IPS DF 19.7 (cell line): ENCODE data around the gene GAL3ST3.
"Not testable (repeated sequence)": the region's sequence is repeated elsewhere in the genome, so short reads cannot be mapped to it uniquely, and the experiment has no call there.

Experiments
- DNase-seq: peaks from one replicate; pipeline ENCODE4 v3.0.0-alpha.2; 2013; ENCODE audit warnings: low read depth, low spot score

The GAL3ST3 gene

DNA sequence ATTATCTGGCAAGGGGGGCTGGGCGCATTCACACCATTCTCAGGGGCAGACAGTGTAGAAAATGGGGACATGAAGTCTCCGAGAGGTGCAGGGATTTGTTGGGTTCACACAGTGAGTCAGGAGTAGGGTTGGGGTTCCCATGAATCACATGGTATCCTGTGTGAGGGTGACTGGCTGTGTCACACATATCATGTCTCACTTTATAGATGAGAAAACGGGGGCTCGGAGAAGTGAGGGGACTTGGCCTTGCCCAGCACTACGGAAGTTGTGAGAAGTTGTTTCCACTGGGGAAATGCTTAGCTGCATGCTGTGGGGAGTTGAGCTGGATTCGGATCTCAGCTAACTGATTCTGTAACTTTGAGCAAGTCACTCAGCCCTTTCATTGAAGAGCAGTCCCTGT, 4.2 kb downstream of the GAL3ST3 start:
- no peak for DNase-seq

DNA sequence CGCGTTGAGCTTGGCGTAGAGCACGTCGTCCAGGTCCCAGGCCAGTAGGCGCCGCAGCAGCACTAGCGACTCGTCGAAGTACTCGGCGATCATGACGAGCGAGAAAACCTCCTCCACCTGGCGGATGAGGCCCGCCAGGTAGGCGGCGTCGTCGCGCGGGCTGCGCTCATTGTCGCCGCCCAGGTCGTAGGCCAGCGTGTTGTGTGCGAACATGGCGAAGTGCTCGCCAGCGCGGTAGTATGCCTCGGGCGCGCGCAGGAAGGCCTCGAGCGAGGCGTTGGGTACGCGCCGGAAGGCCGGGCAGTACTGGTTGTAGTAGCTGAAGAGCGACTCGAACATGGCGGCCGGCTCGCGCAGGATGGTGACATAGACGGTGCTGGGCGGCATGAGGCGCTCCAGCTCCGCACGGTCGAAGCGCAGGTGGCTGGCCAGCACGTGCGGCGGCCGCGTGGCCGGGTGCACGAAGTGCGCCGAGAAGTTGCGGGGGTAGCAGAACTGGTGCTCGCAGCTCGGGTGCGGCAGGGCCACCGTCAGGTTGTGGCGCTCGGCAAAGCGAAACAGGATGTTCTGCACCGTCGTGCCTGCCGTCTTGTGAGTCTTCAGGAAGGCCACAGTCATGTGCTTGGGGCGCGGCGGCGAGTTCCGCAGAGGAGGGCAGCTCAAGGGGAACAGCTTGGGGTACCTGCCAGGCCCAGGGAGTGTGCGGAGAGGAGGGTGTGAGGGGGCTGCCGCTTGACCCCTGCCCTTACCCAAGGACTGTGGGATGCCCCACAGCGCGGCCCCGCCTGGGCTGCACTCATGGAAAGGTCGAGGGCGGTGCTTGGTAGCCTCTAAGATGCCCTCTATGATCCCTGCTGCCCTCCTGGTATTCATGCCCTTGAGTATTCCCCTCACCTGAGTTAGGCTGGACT, 5.7 kb downstream of the GAL3ST3 start:
- no peak for DNase-seq

- DNase-seq, result no peak
Measured at GRCh38 chr11:66042227-66042995, 6.5 kb downstream of the GAL3ST3 start.

DNA sequence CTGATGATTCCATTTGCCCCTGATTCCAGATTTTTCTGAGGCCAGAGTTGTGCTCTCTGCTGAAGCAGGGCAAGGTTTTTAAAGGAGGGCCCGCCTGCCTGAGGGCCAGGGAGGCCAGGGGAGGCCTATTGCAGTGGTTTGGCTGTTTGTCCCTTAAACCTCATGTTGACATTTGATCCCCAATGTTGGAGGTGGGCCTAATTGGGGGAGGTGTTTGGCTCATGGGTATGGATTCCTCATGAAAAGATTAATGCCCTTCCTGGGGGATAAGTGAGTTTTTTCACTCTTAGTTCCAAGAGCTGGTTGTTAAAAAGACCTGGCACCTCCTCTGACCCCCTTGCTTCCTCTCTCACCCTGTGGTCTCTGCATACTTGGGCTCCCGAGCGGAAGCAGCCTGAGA, 9.2 kb downstream of the GAL3ST3 start:
- DNase-seq, result no peak

DNA sequence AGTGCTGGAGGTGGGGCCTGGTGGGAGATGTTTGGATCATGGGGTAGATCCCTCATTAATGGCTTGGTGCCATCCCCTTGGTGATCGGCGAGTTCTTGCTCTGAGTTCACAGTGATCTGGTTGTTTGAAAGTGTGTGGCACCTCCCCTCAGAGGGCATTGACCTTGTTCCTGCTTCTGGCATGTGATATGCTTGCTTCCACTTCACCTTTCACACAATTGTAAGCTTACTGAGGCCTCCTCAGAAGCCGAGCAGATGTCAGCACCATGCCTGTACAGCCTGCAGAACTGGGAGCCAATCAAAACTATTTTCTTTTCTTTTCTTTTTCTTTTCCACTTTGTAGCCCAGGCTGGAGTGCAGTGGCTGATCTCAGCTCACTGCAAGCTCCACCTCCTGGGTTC, 11.6 kb downstream of the GAL3ST3 start:
- DNase-seq, result no peak

DNA sequence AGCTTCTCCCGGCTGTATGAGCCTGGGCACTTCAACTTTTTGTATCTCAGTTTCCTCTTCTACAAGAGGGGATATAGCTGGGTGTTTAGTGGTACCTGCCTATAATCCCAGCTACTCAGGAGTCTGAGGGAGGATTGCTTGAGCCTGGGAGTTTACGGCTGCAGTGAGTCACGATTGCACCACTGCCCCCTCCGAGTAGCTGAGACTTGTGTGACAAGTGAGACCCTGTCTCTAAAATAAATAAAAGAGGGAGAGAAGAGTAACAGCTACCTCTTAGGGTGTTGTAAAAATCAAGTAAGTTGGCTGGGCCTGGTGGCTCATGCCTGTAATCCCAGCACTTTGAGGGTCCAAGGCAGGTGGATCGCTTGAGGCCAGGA, 12.6 kb downstream of the GAL3ST3 start:
- no peak for DNase-seq

- no peak for DNase-seq
Measured at GRCh38 chr11:66035653-66036333, 13.2 kb downstream of the GAL3ST3 start.

DNA sequence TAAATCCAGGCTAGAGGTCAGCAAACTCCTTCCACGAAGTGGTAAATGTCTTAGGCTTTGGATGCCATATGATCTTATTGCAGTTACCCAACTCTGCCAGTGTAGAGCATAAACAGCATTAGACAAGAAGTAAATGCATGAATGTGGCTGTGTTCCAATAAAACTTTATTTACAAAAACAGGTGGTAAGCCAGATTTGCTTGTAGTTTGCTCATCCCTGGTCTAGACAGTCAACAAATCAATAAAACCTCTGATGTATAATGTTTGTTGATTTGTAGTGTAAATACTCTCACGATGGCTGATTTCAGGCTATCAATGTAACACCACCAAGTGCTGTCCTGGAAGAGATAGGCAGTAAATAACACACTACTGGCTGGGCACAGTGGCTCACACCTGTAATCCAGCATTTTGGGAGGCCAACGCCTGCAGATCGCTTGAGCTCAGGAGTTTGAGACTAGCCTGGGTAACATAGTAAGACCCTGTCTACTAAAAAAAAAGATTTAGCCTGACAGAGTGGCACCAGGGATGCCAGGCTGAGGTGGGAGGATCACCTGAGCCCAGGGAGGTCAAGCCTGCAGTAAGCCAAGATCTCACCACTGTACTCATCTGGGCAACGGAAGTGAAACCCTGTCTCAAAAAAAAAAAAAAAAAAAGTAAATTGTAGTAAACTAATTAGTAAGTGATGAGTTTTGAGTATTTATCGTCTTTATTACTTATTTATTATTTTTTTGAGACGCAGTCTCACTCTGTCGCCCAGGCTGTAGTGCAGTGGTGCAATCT, 15.8 kb downstream of the GAL3ST3 start:
- no peak for DNase-seq

GRCh38 chr11:66026017-66026529, 22.9 kb downstream of the GAL3ST3 start, which contains the start of gene CATSPER1:
Gene CATSPER1 (minus strand): TSS chr11:66026479. CDS start chr11:66026379, 100 bp downstream.
- no peak for DNase-seq

GRCh38 chr11:66023186-66023440, 25.8 kb downstream of the GAL3ST3 start:
- DNase-seq, result not testable (repeated sequence)

DNA sequence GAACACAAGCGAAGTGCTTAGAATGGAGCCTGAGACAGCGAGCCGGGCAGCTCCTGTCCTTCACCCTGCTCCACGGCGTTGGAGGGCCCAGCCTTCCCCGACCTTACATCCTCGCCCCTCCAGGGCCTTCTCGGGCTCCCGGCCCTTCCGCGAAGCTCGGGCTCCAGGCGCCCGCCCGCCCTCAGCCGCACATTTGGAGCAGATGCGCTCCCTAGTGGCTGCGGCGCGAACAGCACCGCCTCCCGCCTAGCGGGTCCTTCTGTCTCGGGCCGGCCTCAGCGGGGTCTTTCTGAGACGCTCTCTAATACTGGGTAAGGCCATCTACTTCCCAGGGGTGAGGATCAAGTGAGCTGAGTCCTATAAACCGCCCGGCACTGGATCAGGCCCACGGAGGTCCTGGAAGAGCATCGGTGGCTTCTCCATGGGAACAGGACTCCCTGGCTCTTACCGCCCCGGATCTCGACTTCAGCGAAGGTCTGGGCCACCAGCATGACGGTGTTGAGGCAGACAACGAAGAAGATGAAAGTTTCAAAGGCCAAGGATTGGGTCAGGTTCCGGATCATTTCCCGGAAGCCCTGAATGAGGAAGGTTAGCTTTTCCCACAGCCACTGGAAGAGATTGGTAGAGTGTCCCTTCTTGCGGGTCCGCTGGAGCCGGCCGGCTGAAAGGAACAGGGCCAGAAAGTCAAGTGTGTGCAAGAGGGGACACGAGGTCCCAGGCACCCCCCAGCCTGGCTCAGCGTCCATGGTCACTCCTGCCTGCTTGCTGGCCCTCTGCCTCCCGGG, 26.4 kb downstream of the GAL3ST3 start:
- no peak for DNase-seq

- DNase-seq, result no peak
Measured at GRCh38 chr11:66020618-66021357, 28.2 kb downstream of the GAL3ST3 start.

- DNase-seq, result no peak
Measured at GRCh38 chr11:66020212-66020611, 28.7 kb downstream of the GAL3ST3 start.

GRCh38 chr11:66017321-66017720, 31.6 kb downstream of the GAL3ST3 start:
- DNase-seq, result no peak

DNA sequence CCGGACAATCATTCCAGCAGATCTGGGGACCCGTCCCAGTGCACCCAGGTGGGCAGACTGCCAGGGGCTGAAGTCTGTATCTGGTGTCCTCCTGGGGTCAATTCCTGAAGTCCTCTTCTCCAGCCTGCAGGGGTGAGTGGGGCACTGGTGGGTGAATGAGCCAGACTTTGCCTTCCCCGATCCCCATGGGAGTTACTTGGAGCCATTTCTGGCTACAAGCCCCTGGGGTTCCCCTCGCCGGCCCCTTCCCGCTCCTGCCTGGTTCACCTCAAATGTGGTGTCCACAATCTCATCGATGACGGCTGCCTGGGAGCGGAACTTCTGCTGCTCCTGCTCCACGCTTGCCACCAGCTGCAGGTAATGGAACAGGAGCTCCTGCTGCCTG, 32.2 kb downstream of the GAL3ST3 start:
- no peak for DNase-seq

- no peak for DNase-seq
Measured at GRCh38 chr11:66015936-66016792, 32.8 kb downstream of the GAL3ST3 start.

- DNase-seq, result no peak
Measured at GRCh38 chr11:66015454-66015881, 33.5 kb downstream of the GAL3ST3 start.

DNA sequence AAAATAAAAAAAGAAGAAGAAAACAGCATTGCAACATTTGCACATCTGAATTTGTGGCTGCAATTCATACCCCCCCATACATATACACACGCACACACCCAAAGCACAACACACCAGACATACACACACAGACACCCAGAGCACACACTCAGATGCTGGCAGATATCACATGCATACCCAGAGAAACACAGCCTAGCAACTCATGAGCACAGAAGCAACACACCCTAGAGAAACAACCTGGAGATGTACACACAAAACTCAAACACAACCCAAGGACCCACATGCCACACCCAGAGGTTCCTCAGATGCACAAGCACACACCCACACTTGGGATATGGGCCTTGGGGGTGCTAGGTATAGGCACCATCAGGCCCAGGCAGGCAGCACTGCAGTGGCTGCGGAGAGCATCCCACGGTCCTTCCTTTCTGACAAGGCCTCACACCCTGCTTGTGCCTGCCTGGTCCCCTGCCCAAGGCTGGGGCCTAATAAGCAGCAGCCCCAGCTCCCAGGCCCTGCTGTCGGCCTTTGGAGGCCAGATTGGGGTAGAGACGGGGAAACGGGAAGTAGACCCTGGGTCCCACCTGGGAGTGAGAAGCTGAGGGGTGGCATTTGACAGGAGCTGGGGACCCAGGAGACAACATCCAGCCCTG, 34.0 kb downstream of the GAL3ST3 start:
- no peak for DNase-seq

GRCh38 chr11:66013762-66014100, 35.2 kb downstream of the GAL3ST3 start:
- no peak for DNase-seq
